HG03378 (cell line): ENCODE data around the gene CIRBP.
"Not testable (repeated sequence)": the region's sequence is repeated elsewhere in the genome, so short reads cannot be mapped to it uniquely, and the experiment has no call there.

Source experiments
- ATAC-seq: cut with Tn5 transposase; IDR thresholded peaks from one replicate; pipeline ENCODE4 v1.9.1; 2021; ENCODE audit warnings: mild to moderate bottlenecking, moderate library complexity; ENCODE audit not compliant: unreplicated experiment

CIRBP gene

GRCh38 chr19:1308718-1309117 lies 39.6 kb downstream of the CIRBP start:
- ATAC-seq = no peak

GRCh38 chr19:1309977-1310852 lies 41.1 kb downstream of the CIRBP start:
- ATAC-seq = no peak

DNA sequence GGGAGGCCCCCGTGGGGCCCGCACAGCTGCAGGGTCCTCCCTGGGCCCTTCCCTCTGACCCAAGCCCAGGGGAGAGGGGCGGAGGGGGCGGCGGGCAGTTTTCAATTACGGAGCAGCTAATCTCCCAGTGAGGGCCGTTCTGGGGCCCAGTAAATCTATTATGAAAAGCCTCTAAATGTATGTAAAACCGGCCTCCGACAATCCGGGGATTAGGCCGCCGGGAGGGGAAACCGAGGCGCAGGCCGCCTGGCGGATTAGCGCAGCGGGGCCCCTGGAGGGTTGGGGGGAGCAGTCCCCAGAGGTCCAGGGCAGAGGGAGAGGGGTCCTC lies 41.7 kb downstream of the CIRBP start:
- ATAC-seq = no peak

- ATAC-seq = no peak
Measured at GRCh38 chr19:1311543-1312091, 42.5 kb downstream of the CIRBP start.

DNA sequence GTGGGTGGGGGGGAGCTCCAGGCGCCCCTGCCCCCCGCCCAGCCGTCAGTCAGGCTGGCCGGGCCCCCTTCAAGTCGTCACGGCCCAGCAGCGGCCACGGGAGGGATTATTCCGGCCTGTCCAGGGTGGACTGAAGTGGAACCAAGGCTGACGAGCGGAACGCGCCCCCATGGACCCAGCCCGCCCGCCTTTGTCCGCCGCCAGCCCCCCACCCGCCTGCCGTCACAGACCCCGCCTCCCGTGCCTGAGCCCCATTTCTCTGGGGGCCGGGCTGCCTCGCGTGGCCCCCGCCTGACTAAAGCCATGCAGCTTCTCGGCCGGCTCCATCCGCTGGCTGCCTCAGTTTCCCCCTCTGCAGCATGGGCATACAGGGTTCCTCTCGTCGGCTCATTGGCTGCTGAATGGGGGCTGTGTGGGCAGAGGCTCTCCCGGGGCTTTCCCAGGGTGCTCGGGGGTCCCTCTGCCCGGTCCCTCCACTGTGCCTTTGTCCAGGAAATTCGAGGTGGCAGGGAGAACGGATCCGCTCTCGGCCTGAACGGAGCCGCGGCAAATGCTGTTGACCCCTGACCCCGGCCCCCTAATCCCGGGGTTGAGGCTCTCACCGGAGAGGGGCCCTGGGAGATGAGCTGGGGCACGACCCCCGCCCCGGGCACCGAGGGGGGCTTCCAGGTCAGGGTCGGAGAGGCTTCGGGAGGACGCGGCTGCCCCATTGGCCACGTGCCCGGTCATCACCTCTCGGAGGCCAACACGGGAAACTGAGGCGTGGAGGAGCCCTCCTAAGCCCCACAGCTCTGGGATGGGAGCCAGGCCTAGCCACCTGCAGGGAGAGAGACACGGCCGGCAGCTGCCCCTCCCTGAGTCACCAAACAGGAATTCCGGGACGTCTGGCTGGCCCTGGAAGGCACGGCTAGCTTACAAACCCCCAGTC lies 43.9 kb downstream of the CIRBP start:
- no peak for ATAC-seq

DNA sequence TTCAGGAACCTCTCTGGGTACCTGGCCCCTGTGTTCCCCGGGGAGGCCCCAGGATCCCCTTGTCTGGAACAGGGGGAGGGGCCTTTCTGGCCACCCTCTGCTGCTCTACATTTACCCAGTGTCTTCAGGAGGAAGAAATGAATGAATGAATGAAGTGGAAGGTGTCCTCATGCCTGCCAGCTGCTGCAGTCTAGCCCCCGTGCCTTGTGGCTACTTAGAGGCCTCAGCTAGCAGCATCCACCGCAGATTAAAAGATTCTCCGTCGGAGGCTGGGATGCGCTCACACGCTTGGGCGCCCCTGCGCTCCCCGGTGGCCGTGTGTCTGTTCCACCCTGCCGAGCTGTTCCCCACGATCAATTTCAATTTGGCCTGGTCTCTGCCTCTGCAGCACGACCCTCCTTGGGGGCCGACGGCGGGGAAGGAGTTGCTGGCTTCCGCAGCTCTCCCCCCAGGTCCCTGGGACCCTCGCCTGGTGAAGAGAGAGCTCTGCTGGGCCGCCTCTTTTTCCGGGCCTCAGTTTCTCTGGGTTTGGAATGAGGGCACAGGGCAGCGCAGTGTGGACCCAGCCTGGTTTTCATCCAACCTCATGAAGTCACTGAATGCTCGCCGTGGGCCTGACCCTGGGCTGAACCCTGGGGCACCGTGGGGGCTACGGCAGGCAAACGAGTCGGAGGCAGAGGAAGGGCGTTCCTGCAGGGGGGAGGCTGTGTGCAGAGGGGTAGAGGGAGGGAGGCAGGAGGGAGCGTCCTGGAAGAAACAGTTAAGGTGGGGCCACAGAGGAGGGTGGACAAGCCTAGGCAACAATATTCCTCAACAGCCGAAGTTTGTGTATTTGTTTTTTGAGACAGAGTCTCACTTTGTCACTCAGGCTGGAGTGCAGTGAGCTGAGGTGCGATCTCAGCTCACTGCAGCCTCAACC lies 44.8 kb downstream of the CIRBP start:
- ATAC-seq = no peak

DNA sequence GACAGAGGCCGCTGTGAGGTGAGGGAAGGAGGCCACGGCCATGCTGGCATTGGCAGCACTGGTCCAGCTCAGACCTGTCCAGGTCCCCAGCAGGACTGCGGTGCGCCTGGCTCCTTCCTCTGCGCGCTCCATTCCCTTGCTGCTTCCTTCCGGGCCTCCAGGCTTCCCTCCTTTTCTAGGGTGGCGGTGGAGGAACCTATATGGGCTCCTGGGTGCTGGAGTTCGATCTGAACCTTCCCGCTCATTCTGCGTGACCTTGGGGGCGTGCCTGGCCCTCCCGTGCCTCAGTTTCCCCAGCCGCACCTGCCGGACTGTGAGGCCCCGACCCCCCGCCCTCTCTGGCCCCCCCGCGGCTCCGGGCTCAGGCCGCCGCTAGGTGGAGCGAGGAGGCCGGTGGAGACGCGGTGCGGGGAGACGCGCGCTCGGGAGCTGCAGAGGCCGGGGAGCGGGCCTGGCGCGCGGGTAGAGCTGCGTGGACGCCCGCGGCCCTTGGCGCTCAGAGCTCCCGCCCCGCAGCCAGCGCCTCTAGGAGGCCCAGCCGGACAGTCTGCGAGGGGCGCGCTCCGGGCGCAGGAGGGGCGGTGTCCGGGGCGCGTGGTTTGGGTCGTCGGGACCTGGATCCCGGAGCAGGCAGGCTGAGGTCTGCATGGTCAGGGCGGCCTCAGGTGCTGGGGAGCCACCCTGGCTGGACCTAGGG lies 46.5 kb downstream of the CIRBP start:
- no peak for ATAC-seq

DNA sequence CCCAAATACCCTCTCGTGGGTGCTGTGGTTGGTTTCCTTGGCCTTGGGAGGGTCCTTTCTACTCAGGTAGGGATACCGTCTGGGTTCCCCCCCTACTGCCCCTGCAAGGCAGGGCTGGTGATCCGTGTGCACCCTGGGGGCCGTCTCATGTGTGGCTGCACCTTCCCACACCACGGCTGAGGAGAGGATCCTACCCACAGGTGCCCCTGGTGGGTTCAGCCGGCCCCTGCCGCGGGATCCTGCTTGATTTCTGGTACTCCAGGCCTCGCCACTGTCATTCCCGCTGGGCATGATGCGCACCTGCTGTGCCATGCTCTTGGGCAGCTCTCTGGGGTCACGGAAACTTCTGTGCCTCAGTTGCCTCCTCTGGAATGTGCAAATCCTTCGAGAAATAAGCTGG lies 47.3 kb downstream of the CIRBP start:
- ATAC-seq = no peak

DNA sequence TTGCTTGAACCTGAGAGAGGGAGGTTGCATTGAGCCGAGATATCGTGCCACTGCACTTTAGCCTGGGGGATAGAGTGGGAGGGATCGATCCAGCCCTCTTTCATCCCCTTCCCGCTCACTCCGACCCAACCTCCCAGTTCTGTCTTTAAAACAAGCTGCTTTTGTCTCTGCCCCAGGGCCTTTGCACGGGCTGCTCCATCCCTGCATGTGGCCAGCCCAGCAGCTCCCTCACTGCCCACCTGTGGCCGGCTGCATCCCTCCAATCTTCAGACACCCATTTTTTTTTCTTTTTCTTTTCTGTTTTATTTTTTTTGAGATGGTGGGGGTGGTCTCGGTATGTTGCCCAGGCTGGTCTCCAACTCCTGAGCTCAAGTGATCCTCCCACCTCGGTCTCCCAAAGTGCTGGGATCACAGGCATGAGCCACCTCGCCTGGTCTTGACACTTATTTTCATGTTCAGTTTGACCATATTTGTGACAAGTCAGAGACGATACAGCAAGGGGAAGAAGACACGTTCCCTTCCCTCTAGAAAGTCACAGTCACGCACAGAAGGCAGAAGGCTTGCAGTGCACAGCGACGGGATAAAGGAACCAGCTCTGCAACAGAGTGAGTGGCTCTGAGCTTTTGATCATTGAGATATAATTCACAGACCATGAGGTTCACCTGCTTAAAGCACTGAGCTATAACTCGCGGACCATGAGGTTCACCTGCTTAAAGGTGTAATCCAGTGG lies 48.3 kb downstream of the CIRBP start:
- ATAC-seq = no peak

GRCh38 chr19:1318678-1319471 lies 49.7 kb downstream of the CIRBP start:
- ATAC-seq = no peak

- not testable (repeated sequence) for ATAC-seq
Measured at GRCh38 chr19:1320282-1320650, 51.1 kb downstream of the CIRBP start.

DNA sequence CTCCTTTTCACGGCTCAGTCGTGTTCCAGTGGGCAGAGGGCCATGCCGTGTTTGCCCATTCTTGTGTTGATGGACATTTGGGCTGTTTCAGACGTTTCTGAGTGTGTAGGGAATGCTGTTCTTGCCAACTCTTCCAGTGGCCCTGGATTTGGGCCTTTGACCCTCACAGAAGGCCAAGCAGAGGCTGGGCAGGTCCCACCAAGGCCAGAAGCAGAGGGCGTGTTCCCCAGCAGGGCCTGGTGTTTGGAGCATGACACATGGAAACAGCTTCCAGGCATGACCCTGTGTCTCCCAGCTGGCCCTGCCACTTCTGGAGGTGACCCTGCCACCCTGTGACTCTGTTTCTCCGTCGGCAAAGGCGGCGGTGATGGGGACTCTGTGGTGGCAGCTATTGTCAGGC lies 52.4 kb downstream of the CIRBP start:
- no peak for ATAC-seq

DNA sequence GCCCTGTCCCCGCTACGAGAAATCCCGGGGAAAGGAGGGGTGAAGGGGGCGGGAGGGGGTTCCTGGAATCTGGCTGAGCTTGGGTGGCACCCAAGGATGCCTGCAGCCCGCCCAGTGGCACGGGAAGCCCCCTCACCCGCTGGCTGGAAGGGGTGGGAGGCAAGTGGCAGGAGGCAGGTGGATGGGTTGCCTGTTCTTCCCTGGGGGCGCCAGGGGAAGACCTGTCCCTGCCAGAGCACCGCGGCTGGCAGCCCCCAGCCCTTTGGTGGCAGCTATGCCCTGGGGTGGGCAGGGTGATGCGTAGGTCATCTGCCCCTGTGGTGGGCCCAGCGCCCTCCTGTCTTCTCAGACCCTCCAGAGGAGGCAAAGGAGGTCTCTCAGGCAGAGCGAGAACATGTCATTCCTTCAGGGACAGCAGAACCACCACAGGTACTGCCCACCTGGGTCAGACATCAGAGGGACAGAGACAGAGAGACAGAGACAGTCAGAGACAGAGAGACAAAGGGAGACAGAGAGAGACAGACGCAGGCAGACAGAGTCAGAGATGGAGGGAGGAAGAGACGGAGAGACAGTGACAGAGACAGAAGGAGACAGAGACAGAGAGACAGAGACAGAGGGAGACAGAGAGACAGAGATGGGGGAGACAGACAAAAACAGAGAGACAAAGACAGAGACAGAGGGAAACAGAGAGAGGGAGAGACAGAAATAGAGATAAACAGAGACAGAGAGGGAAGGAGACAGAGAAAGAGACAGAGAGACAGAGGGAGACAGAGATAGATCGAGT lies 53.3 kb downstream of the CIRBP start:
- ATAC-seq = no peak

DNA sequence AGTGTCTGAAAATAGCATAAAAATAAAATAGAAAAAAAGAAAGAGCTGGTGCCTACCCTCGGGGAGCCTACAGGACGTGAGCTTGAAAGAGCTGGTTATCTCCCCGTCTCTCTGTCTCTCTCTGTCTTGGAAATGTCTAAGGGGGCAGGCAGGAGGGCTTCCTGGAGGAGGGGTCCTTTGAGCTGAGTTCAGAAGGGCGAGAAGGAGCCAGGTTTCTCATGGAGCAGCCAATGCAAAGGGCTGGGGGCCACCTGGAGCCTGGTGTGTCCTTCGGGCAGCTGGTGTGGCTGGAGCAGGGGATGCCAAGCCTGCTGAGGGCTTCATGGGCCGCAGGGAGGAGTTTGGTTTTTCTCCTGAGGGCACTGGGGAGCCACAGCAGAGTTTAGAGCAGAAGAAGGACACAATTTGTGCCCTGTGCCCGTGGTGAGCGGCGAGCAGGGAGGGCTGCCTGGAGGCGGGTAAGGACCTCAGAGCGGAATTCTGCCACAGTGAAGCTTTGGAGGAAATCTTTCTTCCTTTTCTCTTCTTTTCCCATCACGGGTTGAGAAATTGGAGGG lies 55.2 kb downstream of the CIRBP start:
- no peak for ATAC-seq
